Esophagus muscularis mucosa (tissue), 4 donors: ENCODE results near the gene USE1. TPM values are rescaled to one million over a fixed set of nuclear protein-coding genes. Genes with fewer than 3 reads are reported as not detected.

Source experiments
- DNase-seq: peaks from one replicate; pipeline ENCODE4 v3.0.0-alpha.2; 2017; ENCODE audit errors: extremely low spot score
- H3K27ac ChIP-seq, 4 donors: fragments of 200-600 bp; sonication (generic); replicated peaks in 1 of 4; 1 replicate in 3 of 4; 2 replicates in 1 of 4; pipeline ENCODE4 v1.5.1; 2016 to 2019; ENCODE audit warnings: mild to moderate bottlenecking in 1 of 4
- H3K27me3 ChIP-seq, 4 donors: fragments of 200-600 bp; sonication (generic); one replicate each; pipeline versions ENCODE4 v1.5.1 to v1.6.0; 2016 to 2019
- H3K36me3 ChIP-seq, 4 donors: fragments of 200-600 bp; sonication (generic); one replicate each; pipeline ENCODE4 v1.5.1; 2016 to 2019
- H3K4me1 ChIP-seq, 4 donors: fragments of 200-600 bp; sonication (generic); one replicate each; pipeline ENCODE4 v1.5.1; 2016 to 2019
- H3K4me3 ChIP-seq, 4 donors: fragments of 200-600 bp; sonication (generic); 1 replicate in 2 of 4; 2 replicates in 2 of 4; pipeline ENCODE4 v1.5.1; 2016 to 2019; ENCODE audit warnings: mild to moderate bottlenecking in 4 of 4, moderate library complexity in 1 of 4
- H3K9me3 ChIP-seq, 4 donors: fragments of 200-600 bp; sonication (generic); 1 replicate in 3 of 4; 2 replicates in 1 of 4; pipeline ENCODE4 v1.5.1; 2016 to 2019
- EP300 ChIP-seq: sonication (generic); formaldehyde crosslinking; IDR thresholded peaks from one replicate; pipeline ENCODE4 v1.6.1; 2017; ENCODE audit warnings: antibody characterized with exemption
- POLR2A ChIP-seq: fragments of 450-650 bp; IDR thresholded peaks from one replicate; pipeline ENCODE4 v1.6.1; 2017; ENCODE audit warnings: antibody characterized with exemption, moderate library complexity, mild to moderate bottlenecking, low read depth
- POLR2AphosphoS5 ChIP-seq, 2 donors: sonication (generic); formaldehyde crosslinking; IDR thresholded peaks; one replicate each; pipeline ENCODE4 v1.6.1; 2017; ENCODE audit warnings: antibody characterized with exemption in 2 of 2
- WGBS: methylation state at CpG from one replicate; pipeline ENCODE4 v1.1.5; 2018; 5-methylcytosine and 5-hydroxymethylcytosine counted together
- intact Hi-C: fragments of 100-400 bp; cut with DNase I; formaldehyde crosslinking; loops from one replicate; pipeline ENCODE4 v1.15.1; 2023
- total RNA-seq, 4 donors: library from RNA; depleted of rRNA; stranded (reverse); fragments of >200 nt; gene quantifications; one replicate each; pipeline versions ENCODE4 v1.1.0 to v1.2.1, GENCODE V29; 2016
- TF ChIP-seq, protein P1 (sequence below), 3 experiments: fragments of 200-600 bp in 2 of 3; fragments of 450-650 bp in 1 of 3; sonication (generic) in 2 of 3; IDR thresholded peaks; one replicate each; pipeline ENCODE4 v1.5.1; 2017 to 2019; ENCODE audit warnings: antibody characterized with exemption in 3 of 3, mild to moderate bottlenecking in 2 of 3, moderate library complexity in 1 of 3

The USE1 gene
- total RNA-seq, 4 donors from 2014 or later = 20.7 to 26.2 (median 21.3) TPM

GRCh38 chr19:17245535-17245984 lies 30.4 kb downstream of the USE1 start, which contains the start of gene NR2F6:
Gene NR2F6, minus strand, starts transcription at chr19:17245919. Its CDS starts 699 bp downstream, at chr19:17245220.
- peaks cover 0 to 7% (median 3%) of the 10 kb centered on the region in 4 donors for H3K36me3 ChIP-seq
- peaks cover 37 to 62% (median 51%) of the 10 kb centered on the region in 4 donors for H3K4me1 ChIP-seq
- peak within 1 kb of the TSS; percentile 85 to 90 (median 87) for H3K27ac ChIP-seq
- H3K9me3 ChIP-seq = no peaks in the 10 kb centered on the region
- 0% methylated on average over 3 of the region's 72 CpGs for WGBS
- no peak for DNase-seq
- intact Hi-C loops = no loop called here
- no peaks in the 10 kb centered on the region for H3K27me3 ChIP-seq
- H3K4me3 ChIP-seq = peak within 1 kb of the TSS; percentile 76 to 97 (median 90)
- no peak for TF ChIP-seq EP300
- peak in 1 of 2 donors; percentile 76 for TF ChIP-seq POLR2AphosphoS5 (IDR thresholded peaks at IDR 0.05)

DNA sequence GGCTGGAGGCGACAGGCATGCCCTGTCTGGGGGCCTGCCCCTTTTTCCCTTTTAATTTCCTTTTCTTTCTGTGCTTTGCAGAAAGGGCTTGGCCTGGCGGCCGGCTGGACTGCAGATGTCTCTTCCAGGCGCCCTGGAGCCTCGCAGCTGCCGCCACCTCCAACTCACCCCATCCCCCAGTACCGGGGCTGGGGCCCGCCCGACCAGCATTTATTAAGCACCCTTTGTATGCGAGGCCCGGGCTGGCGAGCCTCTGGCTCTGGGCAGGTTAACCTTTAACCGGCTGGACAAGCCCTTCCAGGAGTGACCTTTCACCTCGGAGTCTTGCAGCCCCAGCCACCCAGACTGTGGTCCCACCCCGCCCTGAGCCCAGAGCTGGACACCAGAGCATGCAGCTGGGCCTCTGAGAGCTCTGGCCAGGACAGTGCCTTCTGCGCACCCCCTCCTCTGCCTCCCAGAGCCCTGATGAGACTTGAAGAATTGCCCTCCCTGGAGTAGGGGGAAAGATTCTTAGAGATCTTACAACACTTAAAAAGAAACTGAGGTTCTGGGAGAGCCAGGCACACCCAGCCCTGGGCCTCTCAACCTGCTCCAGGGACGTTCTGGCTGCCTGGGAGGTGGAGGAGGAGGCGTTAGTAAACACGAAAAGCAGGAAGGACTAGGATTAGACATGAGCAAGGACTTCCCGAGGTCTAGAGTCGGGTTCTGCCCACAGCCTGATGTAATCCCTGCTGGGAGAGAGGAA lies 31.7 kb downstream of the USE1 start:
- intact Hi-C loops = no loop called here
- peaks cover 28 to 50% (median 40%) of the 10 kb centered on the region in 4 donors for H3K4me1 ChIP-seq
- peak overlapping the region; percentile 85 to 90 (median 87) for H3K27ac ChIP-seq
- WGBS = 19% methylated on average over 14 of the region's 21 CpGs
- H3K4me3 ChIP-seq = peak overlapping the region; percentile 76 to 97 (median 90)
- TF ChIP-seq EP300 = no peak
- TF ChIP-seq POLR2AphosphoS5 (IDR thresholded peaks at IDR 0.05) = no peak
- TF ChIP-seq, protein P1, sequence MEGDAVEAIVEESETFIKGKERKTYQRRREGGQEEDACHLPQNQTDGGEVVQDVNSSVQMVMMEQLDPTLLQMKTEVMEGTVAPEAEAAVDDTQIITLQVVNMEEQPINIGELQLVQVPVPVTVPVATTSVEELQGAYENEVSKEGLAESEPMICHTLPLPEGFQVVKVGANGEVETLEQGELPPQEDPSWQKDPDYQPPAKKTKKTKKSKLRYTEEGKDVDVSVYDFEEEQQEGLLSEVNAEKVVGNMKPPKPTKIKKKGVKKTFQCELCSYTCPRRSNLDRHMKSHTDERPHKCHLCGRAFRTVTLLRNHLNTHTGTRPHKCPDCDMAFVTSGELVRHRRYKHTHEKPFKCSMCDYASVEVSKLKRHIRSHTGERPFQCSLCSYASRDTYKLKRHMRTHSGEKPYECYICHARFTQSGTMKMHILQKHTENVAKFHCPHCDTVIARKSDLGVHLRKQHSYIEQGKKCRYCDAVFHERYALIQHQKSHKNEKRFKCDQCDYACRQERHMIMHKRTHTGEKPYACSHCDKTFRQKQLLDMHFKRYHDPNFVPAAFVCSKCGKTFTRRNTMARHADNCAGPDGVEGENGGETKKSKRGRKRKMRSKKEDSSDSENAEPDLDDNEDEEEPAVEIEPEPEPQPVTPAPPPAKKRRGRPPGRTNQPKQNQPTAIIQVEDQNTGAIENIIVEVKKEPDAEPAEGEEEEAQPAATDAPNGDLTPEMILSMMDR (IDR thresholded peaks at IDR 0.05) = no peak
- TF ChIP-seq POLR2A = no peak
- no peak for DNase-seq
- H3K9me3 ChIP-seq = no peaks in the 10 kb centered on the region
- H3K27me3 ChIP-seq = no peaks in the 10 kb centered on the region
- H3K36me3 ChIP-seq = peaks cover 0 to 13% (median 2%) of the 10 kb centered on the region in 4 donors

- H3K4me3 ChIP-seq = no peak overlapping the region
- intact Hi-C loops = no loop called here
- peaks cover 15 to 36% (median 27%) of the 10 kb centered on the region in 4 donors for H3K4me1 ChIP-seq
- no peaks in the 10 kb centered on the region for H3K9me3 ChIP-seq
- H3K27ac ChIP-seq = peak overlapping the region in 1 of 4 donors; percentile 14
- no peak for DNase-seq
- TF ChIP-seq POLR2AphosphoS5 (IDR thresholded peaks at IDR 0.05) (no peak), EP300 (no peak), POLR2A (no peak)
- WGBS = 76% methylated on average over 13 of the region's 21 CpGs
- H3K27me3 ChIP-seq = no peaks in the 10 kb centered on the region
- peaks cover 0 to 19% (median 2%) of the 10 kb centered on the region in 4 donors for H3K36me3 ChIP-seq
These were observed 33.0 kb downstream of the USE1 start for GRCh38 chr19:17248011-17248776.

DNA sequence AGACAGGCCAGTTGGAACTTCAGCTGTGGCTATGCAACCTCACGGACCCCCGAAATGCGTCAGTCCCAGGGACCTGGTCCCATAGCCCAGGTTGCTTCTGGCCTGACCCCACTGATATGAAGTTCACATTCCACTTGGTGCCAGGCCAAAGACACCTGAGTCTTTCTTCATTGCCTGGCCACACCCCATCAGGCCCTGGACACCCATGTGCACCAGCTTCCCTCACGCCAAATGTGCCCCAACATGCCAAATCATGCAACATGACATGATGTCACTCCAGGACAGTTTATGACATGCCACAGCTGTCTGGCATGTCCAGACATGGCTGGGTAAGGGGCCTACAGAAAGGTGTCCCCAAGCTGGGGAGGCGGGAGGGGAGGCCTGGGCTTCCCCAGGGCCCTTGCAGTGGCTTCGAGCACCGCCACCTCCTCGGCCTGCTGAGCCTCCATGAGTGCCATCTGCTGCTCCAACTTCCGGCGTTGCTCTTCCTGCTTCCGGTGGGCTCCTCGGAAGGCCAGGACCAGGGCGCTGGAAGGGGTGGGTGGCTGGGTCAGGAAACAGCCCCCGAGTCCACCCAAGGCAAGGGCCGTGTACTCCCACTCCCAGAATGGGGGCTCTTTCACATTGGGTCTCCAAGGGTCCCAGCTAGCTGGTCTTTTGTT lies 34.9 kb downstream of the USE1 start:
- intact Hi-C loops = no loop called here
- H3K4me1 ChIP-seq = peaks cover 10 to 19% (median 14%) of the 10 kb centered on the region in 4 donors
- H3K36me3 ChIP-seq = peaks cover 0 to 25% (median 2%) of the 10 kb centered on the region in 4 donors
- no peak for DNase-seq
- H3K4me3 ChIP-seq = no peak overlapping the region
- no peaks in the 10 kb centered on the region for H3K9me3 ChIP-seq
- 89% methylated on average over 8 of the region's 15 CpGs for WGBS
- no peaks in the 10 kb centered on the region for H3K27me3 ChIP-seq
- TF ChIP-seq, protein P1 (IDR thresholded peaks at IDR 0.05) = no peak
- TF ChIP-seq POLR2AphosphoS5 (IDR thresholded peaks at IDR 0.05) (no peak), POLR2A (no peak), EP300 (no peak)
- H3K27ac ChIP-seq = no peak overlapping the region

- 89% methylated on average over 10 of the region's 10 CpGs for WGBS
- no peaks in the 10 kb centered on the region for H3K4me1 ChIP-seq
- H3K27me3 ChIP-seq = no peaks in the 10 kb centered on the region
- H3K27ac ChIP-seq = no peak overlapping the region
- intact Hi-C loops = no loop called here
- H3K36me3 ChIP-seq = peaks cover 0 to 61% (median 5%) of the 10 kb centered on the region in 4 donors
- no peak for DNase-seq
- H3K9me3 ChIP-seq = peaks cover 0 to 6% (median 2%) of the 10 kb centered on the region in 4 donors
- H3K4me3 ChIP-seq = no peak overlapping the region
- TF ChIP-seq EP300 (no peak), POLR2A (no peak), POLR2AphosphoS5 (IDR thresholded peaks at IDR 0.05) (no peak)
These were observed 39.5 kb downstream of the USE1 start for GRCh38 chr19:17254636-17255035.
